GM23338 (cell line): Measurements from ENCODE around the gene LYZ. TPM values are rescaled to one million over a fixed set of nuclear protein-coding genes. Genes with fewer than 3 reads are reported as not detected.
"Not testable (repeated sequence)": the region's sequence is repeated elsewhere in the genome, so short reads cannot be mapped to it uniquely, and the experiment has no call there.

ENCODE experiments used
- ATAC-seq: fragments of 200-7000 bp; cut with Tn5 transposase; 3 replicates; pipeline ENCODE4 v1.9.1; 2020
- DNase-seq: peaks from one replicate; pipeline ENCODE4 v3.0.0-alpha.2; 2015; ENCODE audit warnings: low spot score
- H2AFZ ChIP-seq: fragments of 200-600 bp; sonication (generic); 2 replicates; pipeline ENCODE4 v1.8.0; 2016; ENCODE audit warnings: antibody characterized with exemption, mild to moderate bottlenecking, moderate library complexity
- H3F3A ChIP-seq: fragments of 200-600 bp; sonication (generic); replicated peaks from 2 replicates; pipeline ENCODE4 v1.8.0; 2017; ENCODE audit warnings: antibody characterized with exemption, mixed run types, low read depth
- H3K27ac ChIP-seq: fragments of 200-600 bp; sonication (generic); 2 replicates; pipeline ENCODE4 v1.6.1; 2016; ENCODE audit warnings: low read depth
- H3K27me3 ChIP-seq: fragments of 200-600 bp; sonication (generic); 2 replicates; pipeline ENCODE4 v1.8.0; 2016; ENCODE audit warnings: mild to moderate bottlenecking, mixed run types, moderate library complexity; ENCODE audit not compliant: insufficient read depth
- H3K36me3 ChIP-seq: fragments of 200-600 bp; sonication (generic); 2 replicates; pipeline ENCODE4 v1.8.0; 2016; ENCODE audit warnings: mild to moderate bottlenecking; ENCODE audit not compliant: insufficient read depth
- H3K4me1 ChIP-seq: fragments of 200-600 bp; sonication (generic); 2 replicates; pipeline ENCODE4 v1.8.0; 2016; ENCODE audit warnings: mild to moderate bottlenecking, moderate library complexity; ENCODE audit not compliant: insufficient read depth
- H3K4me2 ChIP-seq: fragments of 200-600 bp; sonication (generic); 2 replicates; pipeline ENCODE4 v1.7.1; 2017; ENCODE audit warnings: mixed run types
- H3K4me3 ChIP-seq: fragments of 200-600 bp; sonication (generic); 2 replicates; pipeline ENCODE4 v1.6.1; 2016; ENCODE audit warnings: mixed run types
- H3K79me2 ChIP-seq: fragments of 200-600 bp; sonication (generic); replicated peaks from 2 replicates; pipeline ENCODE4 v1.8.0; 2017; ENCODE audit warnings: mild to moderate bottlenecking; ENCODE audit not compliant: insufficient read depth
- H3K9me2 ChIP-seq: fragments of 200-600 bp; sonication (generic); 2 replicates; pipeline ENCODE4 v1.8.0; 2017; ENCODE audit not compliant: insufficient read depth
- H4K20me1 ChIP-seq: fragments of 200-600 bp; sonication (generic); replicated peaks from 2 replicates; pipeline ENCODE4 v1.8.0; 2017; ENCODE audit warnings: mild to moderate bottlenecking; ENCODE audit not compliant: insufficient read depth
- H3K27ac Mint-ChIP-seq: 2 replicates; pipeline ENCODE4 v1.8.0; 2020; ENCODE audit warnings: inconsistent platforms, mild to moderate bottlenecking, moderate library complexity, mixed read lengths
- H3K27me3 Mint-ChIP-seq: 3 replicates; pipeline ENCODE4 v1.8.0; 2022; ENCODE audit warnings: low read depth, mild to moderate bottlenecking, moderate library complexity, mixed read lengths, inconsistent platforms; ENCODE audit not compliant: insufficient read depth, poor library complexity
- H3K36me3 Mint-ChIP-seq: 3 replicates; pipeline ENCODE4 v1.8.0; 2021; ENCODE audit warnings: low read depth, mild to moderate bottlenecking, inconsistent platforms, moderate library complexity, mixed read lengths
- H3K4me1 Mint-ChIP-seq: 3 replicates; pipeline ENCODE4 v1.8.0; 2020; ENCODE audit warnings: mild to moderate bottlenecking, inconsistent platforms, mixed read lengths
- H3K4me3 Mint-ChIP-seq: 3 replicates; pipeline ENCODE4 v1.8.0; 2021; ENCODE audit warnings: moderate library complexity, mild to moderate bottlenecking, inconsistent platforms, mixed read lengths
- H3K9me3 Mint-ChIP-seq: 3 replicates; pipeline ENCODE4 v1.8.0; 2020; ENCODE audit warnings: moderate library complexity, mild to moderate bottlenecking, inconsistent platforms, mixed read lengths
- CREB1 ChIP-seq: fragments of 250-450 bp; sonication (Bioruptor Pico); IDR thresholded peaks from 2 replicates; pipeline ENCODE4 v1.5.0; 2020; ENCODE audit warnings: low read depth, mild to moderate bottlenecking, moderate library complexity
- EZH2phosphoT487 ChIP-seq: fragments of 200-600 bp; sonication (generic); IDR thresholded peaks from one replicate; pipeline ENCODE4 v1.8.1; 2018; ENCODE audit warnings: antibody characterized with exemption; ENCODE audit not compliant: unreplicated experiment
- JUNB ChIP-seq: IDR thresholded peaks from one replicate; pipeline ENCODE4 v1.6.1; 2016; ENCODE audit warnings: antibody characterized with exemption; ENCODE audit not compliant: unreplicated experiment
- NANOG ChIP-seq: IDR thresholded peaks from 2 replicates; pipeline ENCODE4 v1.6.1; 2016; ENCODE audit warnings: antibody characterized with exemption, borderline replicate concordance
- REST ChIP-seq: IDR thresholded peaks from one replicate; pipeline ENCODE4 v1.6.1; 2018; ENCODE audit warnings: antibody characterized with exemption; ENCODE audit not compliant: unreplicated experiment
- STAT1 ChIP-seq: IDR thresholded peaks from one replicate; pipeline ENCODE4 v1.6.1; 2016; ENCODE audit warnings: antibody characterized with exemption; ENCODE audit not compliant: unreplicated experiment
- ZNF114 ChIP-seq: fragments of 250-450 bp; sonication (Bioruptor Pico); IDR thresholded peaks from 2 replicates; pipeline ENCODE4 v1.5.0; 2020; ENCODE audit warnings: mild to moderate bottlenecking, moderate library complexity
- ZNF331 ChIP-seq: fragments of 250-450 bp; sonication (Bioruptor Pico); IDR thresholded peaks from 2 replicates; pipeline ENCODE4 v1.5.0; 2020; ENCODE audit warnings: low read depth, mild to moderate bottlenecking, moderate library complexity
- polyA plus RNA-seq: library from polyadenylated mRNA; unstranded; fragments of >200 nt; fragmentation: Nextera tagmentation; extraction: Ambion mirVana; gene quantifications from 2 replicates; pipeline ENCODE4 v1.2.1, GENCODE V29; 2016
- total RNA-seq: library from RNA; depleted of rRNA; stranded (reverse); fragments of >200 nt; shearing (Covaris generic); gene quantifications from 2 replicates; pipeline ENCODE4 v1.2.3, GENCODE V29; 2014
- TF ChIP-seq, protein P1 (sequence below): fragments of 250-450 bp; sonication (Bioruptor Pico); IDR thresholded peaks from 2 replicates; pipeline ENCODE4 v1.5.0; 2020; ENCODE audit warnings: mild to moderate bottlenecking, moderate library complexity

Gene LYZ
- total and polyA plus RNA-seq, 2 experiments from 2014 or later, result not detected

GRCh38 chr12:69313209-69313608 is 35.0 kb upstream of the LYZ start:
- no peaks in the 10 kb centered on the region for H3K4me1 ChIP-seq
- H3K27me3 ChIP-seq, result no peaks in the 10 kb centered on the region
- DNase-seq (no peak), ATAC-seq (no peak)
- H3K27ac Mint-ChIP-seq, result no peak overlapping the region
- no peak overlapping the region for H3K27ac ChIP-seq
- H3K27me3 Mint-ChIP-seq, result peaks cover 2% of the 10 kb centered on the region
- H3K79me2 ChIP-seq, result no peaks in the 10 kb centered on the region
- H3F3A ChIP-seq, result no peaks in the 10 kb centered on the region
- H2AFZ ChIP-seq, result no peak overlapping the region
- H3K36me3 ChIP-seq, result peaks cover 3% of the 10 kb centered on the region; the same call in 1 of the 2 replicates
- H3K9me3 Mint-ChIP-seq, result peaks cover 45% of the 10 kb centered on the region
- TF ChIP-seq EZH2phosphoT487 (no peak), ZNF114 (CRISPR knock-in tag) (no peak), CREB1 (CRISPR knock-in tag) (no peak), REST (no peak), JUNB (no peak), NANOG (no peak), ZNF331 (CRISPR knock-in tag) (no peak), STAT1 (no peak)
- TF ChIP-seq, protein P1, sequence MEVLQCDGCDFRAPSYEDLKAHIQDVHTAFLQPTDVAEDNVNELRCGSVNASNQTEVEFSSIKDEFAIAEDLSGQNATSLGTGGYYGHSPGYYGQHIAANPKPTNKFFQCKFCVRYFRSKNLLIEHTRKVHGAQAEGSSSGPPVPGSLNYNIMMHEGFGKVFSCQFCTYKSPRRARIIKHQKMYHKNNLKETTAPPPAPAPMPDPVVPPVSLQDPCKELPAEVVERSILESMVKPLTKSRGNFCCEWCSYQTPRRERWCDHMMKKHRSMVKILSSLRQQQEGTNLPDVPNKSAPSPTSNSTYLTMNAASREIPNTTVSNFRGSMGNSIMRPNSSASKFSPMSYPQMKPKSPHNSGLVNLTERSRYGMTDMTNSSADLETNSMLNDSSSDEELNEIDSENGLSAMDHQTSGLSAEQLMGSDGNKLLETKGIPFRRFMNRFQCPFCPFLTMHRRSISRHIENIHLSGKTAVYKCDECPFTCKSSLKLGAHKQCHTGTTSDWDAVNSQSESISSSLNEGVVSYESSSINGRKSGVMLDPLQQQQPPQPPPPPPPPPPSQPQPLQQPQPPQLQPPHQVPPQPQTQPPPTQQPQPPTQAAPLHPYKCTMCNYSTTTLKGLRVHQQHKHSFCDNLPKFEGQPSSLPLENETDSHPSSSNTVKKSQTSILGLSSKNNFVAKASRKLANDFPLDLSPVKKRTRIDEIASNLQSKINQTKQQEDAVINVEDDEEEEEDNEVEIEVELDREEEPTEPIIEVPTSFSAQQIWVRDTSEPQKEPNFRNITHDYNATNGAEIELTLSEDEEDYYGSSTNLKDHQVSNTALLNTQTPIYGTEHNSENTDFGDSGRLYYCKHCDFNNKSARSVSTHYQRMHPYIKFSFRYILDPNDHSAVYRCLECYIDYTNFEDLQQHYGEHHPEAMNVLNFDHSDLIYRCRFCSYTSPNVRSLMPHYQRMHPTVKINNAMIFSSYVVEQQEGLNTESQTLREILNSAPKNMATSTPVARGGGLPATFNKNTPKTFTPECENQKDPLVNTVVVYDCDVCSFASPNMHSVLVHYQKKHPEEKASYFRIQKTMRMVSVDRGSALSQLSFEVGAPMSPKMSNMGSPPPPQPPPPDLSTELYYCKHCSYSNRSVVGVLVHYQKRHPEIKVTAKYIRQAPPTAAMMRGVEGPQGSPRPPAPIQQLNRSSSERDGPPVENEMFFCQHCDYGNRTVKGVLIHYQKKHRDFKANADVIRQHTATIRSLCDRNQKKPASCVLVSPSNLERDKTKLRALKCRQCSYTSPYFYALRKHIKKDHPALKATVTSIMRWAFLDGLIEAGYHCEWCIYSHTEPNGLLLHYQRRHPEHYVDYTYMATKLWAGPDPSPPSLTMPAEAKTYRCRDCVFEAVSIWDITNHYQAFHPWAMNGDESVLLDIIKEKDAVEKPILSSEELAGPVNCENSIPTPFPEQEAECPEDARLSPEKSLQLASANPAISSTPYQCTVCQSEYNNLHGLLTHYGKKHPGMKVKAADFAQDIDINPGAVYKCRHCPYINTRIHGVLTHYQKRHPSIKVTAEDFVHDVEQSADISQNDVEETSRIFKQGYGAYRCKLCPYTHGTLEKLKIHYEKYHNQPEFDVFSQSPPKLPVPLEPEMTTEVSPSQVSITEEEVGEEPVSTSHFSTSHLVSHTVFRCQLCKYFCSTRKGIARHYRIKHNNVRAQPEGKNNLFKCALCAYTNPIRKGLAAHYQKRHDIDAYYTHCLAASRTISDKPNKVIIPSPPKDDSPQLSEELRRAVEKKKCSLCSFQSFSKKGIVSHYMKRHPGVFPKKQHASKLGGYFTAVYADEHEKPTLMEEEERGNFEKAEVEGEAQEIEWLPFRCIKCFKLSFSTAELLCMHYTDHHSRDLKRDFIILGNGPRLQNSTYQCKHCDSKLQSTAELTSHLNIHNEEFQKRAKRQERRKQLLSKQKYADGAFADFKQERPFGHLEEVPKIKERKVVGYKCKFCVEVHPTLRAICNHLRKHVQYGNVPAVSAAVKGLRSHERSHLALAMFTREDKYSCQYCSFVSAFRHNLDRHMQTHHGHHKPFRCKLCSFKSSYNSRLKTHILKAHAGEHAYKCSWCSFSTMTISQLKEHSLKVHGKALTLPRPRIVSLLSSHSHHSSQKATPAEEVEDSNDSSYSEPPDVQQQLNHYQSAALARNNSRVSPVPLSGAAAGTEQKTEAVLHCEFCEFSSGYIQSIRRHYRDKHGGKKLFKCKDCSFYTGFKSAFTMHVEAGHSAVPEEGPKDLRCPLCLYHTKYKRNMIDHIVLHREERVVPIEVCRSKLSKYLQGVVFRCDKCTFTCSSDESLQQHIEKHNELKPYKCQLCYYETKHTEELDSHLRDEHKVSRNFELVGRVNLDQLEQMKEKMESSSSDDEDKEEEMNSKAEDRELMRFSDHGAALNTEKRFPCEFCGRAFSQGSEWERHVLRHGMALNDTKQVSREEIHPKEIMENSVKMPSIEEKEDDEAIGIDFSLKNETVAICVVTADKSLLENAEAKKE (CRISPR knock-in tag), result no peak
- H3K4me2 ChIP-seq, result no peak overlapping the region
- H3K4me3 Mint-ChIP-seq, result no peak overlapping the region
- H4K20me1 ChIP-seq, result no peaks in the 10 kb centered on the region
- peaks cover 9% of the 10 kb centered on the region; the same call in 1 of the 2 replicates for H3K9me2 ChIP-seq
- H3K4me1 Mint-ChIP-seq, result peaks cover 4% of the 10 kb centered on the region
- H3K36me3 Mint-ChIP-seq, result peaks cover 22% of the 10 kb centered on the region
- H3K4me3 ChIP-seq, result no peak overlapping the region

DNA sequence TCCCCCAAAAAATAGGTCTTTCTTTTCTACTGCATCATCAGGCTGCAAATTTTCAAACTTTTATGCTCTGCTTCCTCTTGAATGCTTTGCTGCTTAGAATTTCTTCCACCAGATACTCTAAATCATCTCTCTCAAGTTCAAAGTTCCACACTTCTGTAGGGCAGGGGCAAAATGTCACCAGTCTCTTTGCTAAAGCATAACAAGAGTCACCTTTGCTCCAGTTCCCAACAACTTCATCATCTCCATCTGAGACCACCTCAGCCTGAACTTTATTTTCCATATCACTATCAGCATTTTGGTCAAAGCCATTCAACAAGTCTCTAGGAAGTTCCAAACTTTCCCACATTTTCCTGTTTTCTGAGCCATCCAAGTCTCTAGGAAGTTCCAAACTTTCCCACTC is 31.4 kb upstream of the LYZ start:
- H2AFZ ChIP-seq, H3K4me1 Mint-ChIP-seq, H3F3A ChIP-seq, H3K27me3 Mint-ChIP-seq, H3K27ac ChIP-seq, H3K4me2 ChIP-seq, ATAC-seq, H4K20me1 ChIP-seq, H3K4me1 ChIP-seq, DNase-seq, H3K4me3 ChIP-seq, H3K79me2 ChIP-seq, H3K36me3 ChIP-seq, H3K27me3 ChIP-seq, H3K4me3 Mint-ChIP-seq, H3K27ac Mint-ChIP-seq: not testable (repeated sequence)
- Mint-ChIP-seq H3K36me3 (peaks cover 34% of the 10 kb centered on the region), H3K9me3 (peaks cover 55% of the 10 kb centered on the region)
- peaks cover 12% of the 10 kb centered on the region; the same call in 1 of the 2 replicates for H3K9me2 ChIP-seq

DNA sequence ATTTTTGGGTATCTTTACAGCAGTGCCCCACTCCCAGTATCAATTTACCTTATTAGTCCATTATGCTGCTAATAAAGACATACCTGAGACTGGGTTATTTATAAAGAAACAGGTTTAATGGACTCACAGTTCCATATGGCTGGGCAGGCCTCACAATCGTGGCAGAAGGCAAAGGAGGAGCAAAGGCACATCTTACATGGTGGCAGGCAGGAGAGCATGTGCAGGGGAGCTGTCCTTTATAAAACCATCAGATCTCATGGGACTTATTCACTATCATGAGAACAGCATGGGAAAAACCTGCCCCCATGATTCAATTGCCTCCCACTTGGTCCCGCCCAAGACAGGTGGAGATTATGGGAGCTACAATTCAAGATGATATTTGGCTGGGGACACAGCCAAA is 30.9 kb upstream of the LYZ start:
- H3K9me2 ChIP-seq, result peaks cover 12% of the 10 kb centered on the region; the same call in 1 of the 2 replicates
- not testable (repeated sequence) for H3K36me3 ChIP-seq, H3F3A ChIP-seq, H3K4me1 Mint-ChIP-seq, H3K4me3 Mint-ChIP-seq, H3K4me2 ChIP-seq, DNase-seq, H3K27ac Mint-ChIP-seq, H3K27ac ChIP-seq, H3K27me3 ChIP-seq, H4K20me1 ChIP-seq, ATAC-seq, H3K79me2 ChIP-seq, H3K4me3 ChIP-seq, H3K27me3 Mint-ChIP-seq, H2AFZ ChIP-seq, H3K4me1 ChIP-seq
- peaks cover 34% of the 10 kb centered on the region for H3K36me3 Mint-ChIP-seq
- peaks cover 55% of the 10 kb centered on the region for H3K9me3 Mint-ChIP-seq
